Esophagus squamous epithelium (tissue), 5 donors: Measurements from ENCODE around the gene CCNDBP1. TPM values are rescaled to one million over a fixed set of nuclear protein-coding genes. Genes with fewer than 3 reads are reported as not detected.

Experiments
- DNase-seq: peaks from one replicate; lab custom pipeline; 2025; lab: John Stamatoyannopoulos, UW
- H3K27ac ChIP-seq, 4 donors: fragments of 200-600 bp; sonication (generic); one replicate each; pipeline ENCODE4 v1.5.1; 2016 to 2019; ENCODE audit warnings: mild to moderate bottlenecking in 1 of 4
- H3K27me3 ChIP-seq, 4 donors: fragments of 200-600 bp; sonication (generic); 1 replicate in 3 of 4; 2 replicates in 1 of 4; pipeline versions ENCODE4 v1.5.1 to v1.6.0; 2017 to 2021; ENCODE audit warnings: antibody characterized with exemption in 1 of 4
- H3K36me3 ChIP-seq, 3 donors: fragments of 200-600 bp; sonication (generic); one replicate each; pipeline ENCODE4 v1.5.1; 2016 to 2019
- H3K4me1 ChIP-seq, 3 donors: fragments of 200-600 bp; sonication (generic); one replicate each; pipeline ENCODE4 v1.5.1; 2017 to 2019
- H3K4me3 ChIP-seq, 4 donors: fragments of 200-600 bp; sonication (generic); 1 replicate in 3 of 4; 2 replicates in 1 of 4; pipeline ENCODE4 v1.5.1; 2016 to 2019; ENCODE audit warnings: mild to moderate bottlenecking in 2 of 4, moderate library complexity in 1 of 4
- H3K9me3 ChIP-seq, 3 donors: fragments of 200-600 bp; sonication (generic); one replicate each; pipeline ENCODE4 v1.5.1; 2016 to 2019
- CTCF ChIP-seq, 6 experiments: fragments of 450-650 bp in 4 of 6; fragments of 200-600 bp in 2 of 6; sonication (generic) in 2 of 6; IDR thresholded peaks; one replicate each; pipeline ENCODE4 v1.5.1; 2016 to 2019; ENCODE audit warnings: antibody characterized with exemption in 6 of 6, mild to moderate bottlenecking in 4 of 6, moderate library complexity in 4 of 6
- POLR2A ChIP-seq, 4 donors: fragments of 450-650 bp; IDR thresholded peaks; one replicate each; pipeline ENCODE4 v1.6.1; 2017; ENCODE audit warnings: antibody characterized with exemption in 4 of 4, mild to moderate bottlenecking in 4 of 4, moderate library complexity in 3 of 4
- WGBS, 2 donors: methylation state at CpG; one replicate each; pipeline ENCODE4 v1.1.5; 2018; 5-methylcytosine and 5-hydroxymethylcytosine counted together
- intact Hi-C: fragments of 100-400 bp; cut with DNase I; formaldehyde crosslinking; loops from one replicate; pipeline ENCODE4 v1.15.0; 2022
- total RNA-seq, 4 donors: library from RNA; depleted of rRNA; stranded (reverse); fragments of >200 nt; gene quantifications; one replicate each; pipeline ENCODE4 v1.1.0, GENCODE V29; 2016
- donor health status: DM: yes; HTN: yes; CAD: no.

The CCNDBP1 gene
- total RNA-seq, 4 donors from 2014 or later: 36.5 to 78.4 (median 71.5) TPM

DNA sequence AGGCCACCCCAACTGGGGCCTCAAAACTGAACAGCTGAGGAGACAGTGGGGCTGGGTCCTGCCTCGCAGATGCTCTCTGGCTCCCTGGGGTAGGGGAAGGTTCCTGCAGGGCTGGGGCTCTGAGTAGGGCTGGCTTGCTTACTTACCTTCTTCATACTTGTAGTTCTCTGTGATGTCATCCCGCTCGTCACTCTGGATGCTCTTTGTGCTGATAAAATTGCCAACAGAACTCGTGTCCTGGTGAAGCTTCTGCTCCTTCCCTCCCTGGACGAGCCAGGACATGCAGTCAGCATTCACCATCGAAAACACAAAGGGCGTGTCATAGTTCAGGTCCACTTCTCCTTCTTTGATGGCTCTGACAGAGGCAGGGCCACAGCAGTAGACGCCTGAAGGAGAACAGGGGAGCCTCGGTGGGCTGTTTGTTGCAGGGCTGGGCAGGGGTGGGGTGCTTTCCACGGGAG, 53.5 kb downstream of the CCNDBP1 start:
- Histone ChIP-seq H3K27me3 (peaks cover 0 to 9% (median 0%) of the 10 kb centered on the region in 4 donors), H3K9me3 (no peaks in the 10 kb centered on the region), H3K4me3 (no peak overlapping the region), H3K27ac (no peak overlapping the region), H3K4me1 (peaks cover 3 to 37% (median 7%) of the 10 kb centered on the region in 3 donors), H3K36me3 (no peaks in the 10 kb centered on the region)
- intact Hi-C loops: no loop called here
- TF ChIP-seq POLR2A (IDR thresholded peaks at IDR 0.05): no peak
- no peak for TF ChIP-seq CTCF (IDR thresholded peaks at IDR 0.05)
- WGBS, 2 donors: 40 to 62% methylated on average over 1 to 6 of the region's 10 CpGs
- no peak for DNase-seq

- Histone ChIP-seq H3K36me3 (no peaks in the 10 kb centered on the region), H3K27ac (no peak overlapping the region), H3K4me3 (no peak overlapping the region), H3K4me1 (peaks cover 3 to 37% (median 7%) of the 10 kb centered on the region in 3 donors), H3K27me3 (peaks cover 0 to 1% (median 0%) of the 10 kb centered on the region in 4 donors), H3K9me3 (no peaks in the 10 kb centered on the region)
- 59 to 76% methylated on average over 7 of the region's 7 CpGs for WGBS, 2 donors
- DNase-seq: no peak
- intact Hi-C loops: no loop called here
- TF ChIP-seq POLR2A (IDR thresholded peaks at IDR 0.05): no peak
- TF ChIP-seq CTCF (IDR thresholded peaks at IDR 0.05): no peak
These were observed 54.7 kb downstream of the CCNDBP1 start for GRCh38 chr15:43239732-43240491.

DNA sequence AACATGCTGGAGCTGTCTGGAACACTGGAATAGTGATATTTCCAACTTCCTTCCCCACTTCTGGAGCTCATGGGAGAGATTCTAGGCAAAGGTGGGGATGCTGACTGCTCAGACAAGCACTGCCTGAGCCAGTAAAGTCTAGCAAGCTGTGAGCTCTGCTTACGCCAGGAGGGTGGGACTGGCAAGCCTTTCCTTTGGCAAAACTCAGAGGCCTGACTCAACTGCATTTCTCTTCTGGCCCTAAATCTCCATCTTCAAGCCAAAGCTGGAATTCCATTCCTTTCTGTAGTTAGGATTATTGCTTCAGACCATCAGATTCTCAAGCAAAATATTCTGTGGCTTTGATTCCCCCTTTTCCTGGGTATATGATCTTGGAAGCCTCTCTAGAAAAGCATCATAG, 55.9 kb downstream of the CCNDBP1 start:
- 38 to 40% methylated on average over 1 of the region's 1 CpG for WGBS, 2 donors
- Histone ChIP-seq H3K4me1 (peaks cover 3 to 37% (median 7%) of the 10 kb centered on the region in 3 donors), H3K9me3 (no peaks in the 10 kb centered on the region), H3K27me3 (no peaks in the 10 kb centered on the region), H3K36me3 (no peaks in the 10 kb centered on the region), H3K27ac (peak overlapping the region in 3 of 4 donors; percentile 14 to 29 (median 29)), H3K4me3 (no peak overlapping the region)
- DNase-seq: no peak
- TF ChIP-seq POLR2A (IDR thresholded peaks at IDR 0.05) (no peak), CTCF (IDR thresholded peaks at IDR 0.05) (no peak)
- intact Hi-C loops: no loop called here

- TF ChIP-seq POLR2A (IDR thresholded peaks at IDR 0.05) (no peak), CTCF (IDR thresholded peaks at IDR 0.05) (no peak)
- Histone ChIP-seq H3K27ac (peak overlapping the region in 2 of 4 donors; percentile 13 to 25), H3K4me3 (no peak overlapping the region), H3K4me1 (peaks cover 3 to 37% (median 7%) of the 10 kb centered on the region in 3 donors), H3K27me3 (no peaks in the 10 kb centered on the region), H3K36me3 (no peaks in the 10 kb centered on the region), H3K9me3 (no peaks in the 10 kb centered on the region)
- 74 to 84% methylated on average over 5 of the region's 5 CpGs for WGBS, 2 donors
- intact Hi-C loops: no loop called here
- DNase-seq: no peak
These were observed 57.4 kb downstream of the CCNDBP1 start for GRCh38 chr15:43242616-43243015.

DNA sequence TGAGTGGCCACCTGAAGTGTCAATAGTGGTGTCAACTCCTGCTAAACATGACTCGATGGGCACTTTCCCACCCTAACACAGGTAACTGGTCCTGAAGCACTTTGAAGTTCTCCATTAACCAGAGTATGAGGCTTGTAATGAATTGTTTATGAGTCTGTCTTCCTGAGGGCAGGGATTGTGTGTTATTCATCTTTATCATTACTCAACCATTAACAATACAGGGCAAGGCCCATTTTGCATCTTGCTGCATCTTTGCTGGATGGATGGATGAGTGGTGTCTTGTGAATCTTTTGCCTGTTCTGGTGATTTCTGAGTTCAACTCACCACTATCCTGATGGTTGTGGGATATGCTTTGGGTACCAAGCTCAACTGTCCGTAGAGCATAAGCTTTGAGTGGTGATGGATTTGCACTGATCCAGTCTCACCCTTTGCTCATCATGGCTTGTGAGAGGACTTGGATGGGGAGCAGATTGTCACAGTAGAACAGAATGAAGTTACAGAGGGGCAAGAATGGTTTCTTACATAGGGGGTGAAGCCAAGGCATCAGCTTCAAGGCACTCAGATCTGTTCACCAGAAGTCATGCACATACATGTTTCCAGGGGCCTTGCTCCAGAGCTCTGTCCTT, 57.9 kb downstream of the CCNDBP1 start:
- DNase-seq: no peak

More for the DNA sequence above, 57.9 kb downstream of the CCNDBP1 start:
- Histone ChIP-seq H3K4me1 (peaks cover 3 to 37% (median 7%) of the 10 kb centered on the region in 3 donors), H3K27ac (peak overlapping the region in 2 of 4 donors; percentile 13 to 45), H3K9me3 (no peaks in the 10 kb centered on the region), H3K36me3 (no peaks in the 10 kb centered on the region), H3K4me3 (no peak overlapping the region), H3K27me3 (no peaks in the 10 kb centered on the region)
- intact Hi-C loops: no loop called here
- TF ChIP-seq CTCF (IDR thresholded peaks at IDR 0.05): no peak
- no peak for TF ChIP-seq POLR2A (IDR thresholded peaks at IDR 0.05)
- WGBS, 2 donors: 60 to 88% methylated on average over 1 to 2 of the region's 2 CpGs
